OCI-LY1 (cell line): Measurements from ENCODE around the gene RNF183.

ENCODE experiments used
- H2AFZ ChIP-seq: fragments of 200-600 bp; sonication (generic), shearing (Covaris generic); 2 replicates; pipeline ENCODE4 v1.6.0; 2014; ENCODE audit warnings: antibody characterized with exemption, mild to moderate bottlenecking, low read length
- H3F3A ChIP-seq: fragments of 200-600 bp; sonication (generic), shearing (Covaris generic); 2 replicates; pipeline ENCODE4 v1.6.0; 2014; ENCODE audit warnings: mild to moderate bottlenecking, antibody characterized with exemption, low read length, moderate library complexity; ENCODE audit not compliant: insufficient read depth
- H3K27ac ChIP-seq: fragments of 200-600 bp; sonication (generic); 2 replicates; pipeline ENCODE4 v1.5.1; 2014; ENCODE audit warnings: low read length, mixed run types, mild to moderate bottlenecking, low read depth; ENCODE audit not compliant: poor library complexity, severe bottlenecking
- H3K27me3 ChIP-seq: fragments of 200-600 bp; sonication (generic); 2 replicates; pipeline ENCODE4 v1.6.0; 2014; ENCODE audit warnings: antibody characterized with exemption, mild to moderate bottlenecking, low read length, moderate library complexity; ENCODE audit not compliant: insufficient read depth
- H3K36me3 ChIP-seq: fragments of 200-600 bp; sonication (generic); 2 replicates; pipeline ENCODE4 v1.6.1; 2014; ENCODE audit warnings: mild to moderate bottlenecking, antibody characterized with exemption, low read length, moderate library complexity, mixed read lengths; ENCODE audit not compliant: insufficient read depth
- H3K4me1 ChIP-seq: fragments of 200-600 bp; sonication (generic); 2 replicates; pipeline ENCODE4 v1.5.1; 2014; ENCODE audit warnings: mild to moderate bottlenecking, low read length, moderate library complexity; ENCODE audit not compliant: insufficient read depth, severe bottlenecking
- H3K4me2 ChIP-seq: fragments of 200-600 bp; sonication (generic), shearing (Covaris generic); 2 replicates; pipeline ENCODE4 v1.6.1; 2014; ENCODE audit warnings: low read length
- H3K4me3 ChIP-seq: fragments of 200-600 bp; sonication (generic); 2 replicates; pipeline ENCODE4 v1.5.1; 2014; ENCODE audit warnings: low read length, low read depth, mild to moderate bottlenecking, mixed read lengths; ENCODE audit not compliant: poor library complexity, severe bottlenecking
- H3K79me2 ChIP-seq: fragments of 200-600 bp; shearing (Covaris generic); 2 replicates; pipeline ENCODE4 v1.6.1; 2016; ENCODE audit warnings: mixed run types, low read length, mixed read lengths; ENCODE audit not compliant: insufficient read depth
- H3K9ac ChIP-seq: fragments of 200-600 bp; sonication (generic), shearing (Covaris generic); 2 replicates; pipeline ENCODE4 v1.6.1; 2014; ENCODE audit warnings: mild to moderate bottlenecking, low read length, mixed read lengths
- H3K9me2 ChIP-seq: fragments of 200-600 bp; sonication (generic), shearing (Covaris generic); 2 replicates; pipeline ENCODE4 v1.6.1; 2014; ENCODE audit warnings: low read depth, mild to moderate bottlenecking, low read length, mixed read lengths
- H3K9me3 ChIP-seq: fragments of 200-600 bp; shearing (Covaris generic); 2 replicates; pipeline ENCODE4 v1.6.1; 2014; ENCODE audit warnings: low read length, mixed read lengths
- H4K20me1 ChIP-seq: fragments of 200-600 bp; sonication (generic), shearing (Covaris generic); 2 replicates; pipeline ENCODE4 v1.6.0; 2016; ENCODE audit warnings: mild to moderate bottlenecking, low read length; ENCODE audit not compliant: insufficient read depth
- CTCF ChIP-seq: fragments of 200-600 bp; sonication (generic), shearing (Covaris generic); IDR thresholded peaks from 2 replicates; pipeline ENCODE4 v1.5.1; 2017; ENCODE audit warnings: mild to moderate bottlenecking, antibody characterized with exemption, low read length, moderate library complexity, mixed read lengths
- EZH2 ChIP-seq: fragments of 200-600 bp; sonication (generic), shearing (Covaris generic); IDR thresholded peaks from 2 replicates; pipeline ENCODE4 v1.8.0; 2017; ENCODE audit warnings: borderline replicate concordance, mixed run types, mild to moderate bottlenecking, antibody characterized with exemption, low read length, moderate library complexity, mixed read lengths

RNF183 gene

GRCh38 chr9:113349066-113349444 is 45.9 kb upstream of the RNF183 start:
- Histone ChIP-seq H3K36me3 (no peaks in the 10 kb centered on the region), H3K4me1 (peaks cover 33% of the 10 kb centered on the region), H3K27me3 (no peaks in the 10 kb centered on the region), H2AFZ (no peak overlapping the region), H3K9me2 (no peaks in the 10 kb centered on the region), H3F3A (0 out of 2 replicates have a peak, but pooled peaks cover 7% of the 10 kb centered on the region), H3K79me2 (no peaks in the 10 kb centered on the region), H4K20me1 (no peaks in the 10 kb centered on the region), H3K9me3 (no peaks in the 10 kb centered on the region), H3K4me2 (peak overlapping the region; percentile 69), H3K4me3 (peak overlapping the region; percentile 66), H3K27ac (no peak overlapping the region), H3K9ac (peak overlapping the region; percentile 34; the same call in 1 of the 2 replicates)
- TF ChIP-seq CTCF (no peak), EZH2 (no peak)

- peaks cover 39% of the 10 kb centered on the region for H3K4me1 ChIP-seq
- no peaks in the 10 kb centered on the region for H3K9me3 ChIP-seq
- 0 out of 2 replicates have a peak, but pooled peaks cover 7% of the 10 kb centered on the region for H3F3A ChIP-seq
- no peak overlapping the region for H2AFZ ChIP-seq
- no peaks in the 10 kb centered on the region for H3K27me3 ChIP-seq
- no peaks in the 10 kb centered on the region for H3K79me2 ChIP-seq
- no peak overlapping the region for H3K9ac ChIP-seq
- TF ChIP-seq EZH2: no peak
- TF ChIP-seq CTCF: no peak
- H3K4me2 ChIP-seq: no peak overlapping the region
- no peaks in the 10 kb centered on the region for H4K20me1 ChIP-seq
- H3K36me3 ChIP-seq: no peaks in the 10 kb centered on the region
- no peaks in the 10 kb centered on the region for H3K9me2 ChIP-seq
- H3K27ac ChIP-seq: no peak overlapping the region
- H3K4me3 ChIP-seq: no peak overlapping the region
Measured at GRCh38 chr9:113348437-113348836, 45.3 kb upstream of the RNF183 start.

GRCh38 chr9:113345671-113346070 is 42.5 kb upstream of the RNF183 start:
- H3K4me3 ChIP-seq: no peak overlapping the region
- no peak overlapping the region for H2AFZ ChIP-seq
- H3K4me1 ChIP-seq: peaks cover 49% of the 10 kb centered on the region
- H3K9me3 ChIP-seq: no peaks in the 10 kb centered on the region
- TF ChIP-seq EZH2 (no peak), CTCF (no peak)
- H3K9ac ChIP-seq: no peak overlapping the region
- no peak overlapping the region for H3K4me2 ChIP-seq
- peak overlapping the region; percentile 28 for H3K27ac ChIP-seq
- no peaks in the 10 kb centered on the region for H3K9me2 ChIP-seq
- H3K27me3 ChIP-seq: no peaks in the 10 kb centered on the region
- H3F3A ChIP-seq: 0 out of 2 replicates have a peak, but pooled peaks cover 7% of the 10 kb centered on the region
- no peaks in the 10 kb centered on the region for H3K79me2 ChIP-seq
- H4K20me1 ChIP-seq: no peaks in the 10 kb centered on the region
- H3K36me3 ChIP-seq: no peaks in the 10 kb centered on the region
